Stomach smooth muscle (tissue), 2 donors: Measurements from ENCODE around the gene CDCA5.

Experiments used
- H3K27ac ChIP-seq: one replicate; pipeline ENCODE4 v1.7.0; 2013; ENCODE audit warnings: mild to moderate bottlenecking, low read length, inconsistent platforms
- H3K27me3 ChIP-seq, 2 donors: one replicate each; pipeline ENCODE4 v1.7.0; 2013; ENCODE audit warnings: low read length in 2 of 2; ENCODE audit not compliant: insufficient read depth in 2 of 2, control insufficient read depth in 1 of 2
- H3K36me3 ChIP-seq, 2 donors: one replicate each; pipeline ENCODE4 v1.7.0; 2013; ENCODE audit warnings: low read length in 2 of 2; ENCODE audit not compliant: control insufficient read depth in 2 of 2, insufficient read depth in 2 of 2
- H3K4me1 ChIP-seq: one replicate; pipeline ENCODE4 v1.7.0; 2013; ENCODE audit warnings: low read length; ENCODE audit not compliant: control insufficient read depth, insufficient read depth
- H3K4me3 ChIP-seq, 2 donors: one replicate each; pipeline ENCODE4 v1.7.0; 2013; ENCODE audit warnings: low read length in 2 of 2
- H3K9ac ChIP-seq, 2 donors: one replicate each; pipeline ENCODE4 v1.7.0; 2013; ENCODE audit warnings: low read length in 2 of 2, mild to moderate bottlenecking in 1 of 2
- H3K9me3 ChIP-seq, 2 donors: one replicate each; pipeline ENCODE4 v1.7.0; 2013; ENCODE audit warnings: low read length in 2 of 2; ENCODE audit not compliant: control insufficient read depth in 2 of 2
- donor health status: healthy.
- donor health status: Pancreatic carcinoma.

The CDCA5 gene

GRCh38 chr11:65102142-65103095 lies 18.6 kb upstream of the CDCA5 start:
- Histone ChIP-seq H3K9ac (no peak overlapping the region), H3K27ac (no peak overlapping the region), H3K27me3 (no peaks in the 10 kb centered on the region), H3K4me3 (no peak overlapping the region), H3K4me1 (peaks cover 3% of the 10 kb centered on the region), H3K9me3 (no peaks in the 10 kb centered on the region), H3K36me3 (peaks cover 5 to 9% of the 10 kb centered on the region in 2 donors)

GRCh38 chr11:65100674-65101350 lies 17.0 kb upstream of the CDCA5 start:
- Histone ChIP-seq H3K4me1 (peaks cover 9% of the 10 kb centered on the region), H3K9ac (no peak overlapping the region), H3K4me3 (no peak overlapping the region), H3K9me3 (no peaks in the 10 kb centered on the region), H3K36me3 (peaks cover 5 to 9% of the 10 kb centered on the region in 2 donors), H3K27me3 (no peaks in the 10 kb centered on the region), H3K27ac (no peak overlapping the region)

GRCh38 chr11:65096926-65097325 lies 13.1 kb upstream of the CDCA5 start:
- Histone ChIP-seq H3K4me1 (peaks cover 10% of the 10 kb centered on the region), H3K9me3 (no peaks in the 10 kb centered on the region), H3K36me3 (peaks cover 0 to 5% of the 10 kb centered on the region in 2 donors), H3K27me3 (no peaks in the 10 kb centered on the region), H3K27ac (peak overlapping the region; percentile 75), H3K9ac (peak overlapping the region; percentile 23 to 66), H3K4me3 (peak overlapping the region; percentile 75 to 85)

- no peaks in the 10 kb centered on the region for H3K9me3 ChIP-seq
- H3K4me3 ChIP-seq, result peak within 1 kb of the TSS; percentile 75 to 85
- H3K9ac ChIP-seq, result peak within 1 kb of the TSS; percentile 80 to 82
- H3K4me1 ChIP-seq, result peaks cover 10% of the 10 kb centered on the region
- peaks cover 0 to 5% of the 10 kb centered on the region in 2 donors for H3K36me3 ChIP-seq
- H3K27me3 ChIP-seq, result no peaks in the 10 kb centered on the region
- H3K27ac ChIP-seq, result peak within 1 kb of the TSS; percentile 75
Measured at GRCh38 chr11:65095974-65096806, 12.3 kb upstream of the CDCA5 start, which contains the start of gene VPS51. VPS51 (plus strand) TSS chr11:65096214; CDS start chr11:65096251, 37 bp downstream.

- Histone ChIP-seq H3K4me1 (peaks cover 10% of the 10 kb centered on the region), H3K27ac (peak overlapping the region; percentile 75), H3K36me3 (peaks cover 0 to 5% of the 10 kb centered on the region in 2 donors), H3K27me3 (no peaks in the 10 kb centered on the region), H3K9me3 (no peaks in the 10 kb centered on the region), H3K9ac (peak overlapping the region; percentile 80 to 82), H3K4me3 (peak overlapping the region; percentile 75 to 85)
Measured at GRCh38 chr11:65095427-65095826, 11.6 kb upstream of the CDCA5 start.

GRCh38 chr11:65090628-65091027 lies 6.8 kb upstream of the CDCA5 start:
- Histone ChIP-seq H3K4me3 (no peak overlapping the region), H3K9ac (no peak overlapping the region), H3K27me3 (no peaks in the 10 kb centered on the region), H3K36me3 (peaks cover 23 to 31% of the 10 kb centered on the region in 2 donors), H3K4me1 (peaks cover 2% of the 10 kb centered on the region), H3K9me3 (no peaks in the 10 kb centered on the region), H3K27ac (no peak overlapping the region)

- Histone ChIP-seq H3K36me3 (peaks cover 28 to 35% of the 10 kb centered on the region in 2 donors), H3K4me3 (no peak overlapping the region), H3K9me3 (no peaks in the 10 kb centered on the region), H3K27ac (no peak overlapping the region), H3K9ac (no peak overlapping the region), H3K4me1 (peaks cover 10% of the 10 kb centered on the region), H3K27me3 (no peaks in the 10 kb centered on the region)
Measured at GRCh38 chr11:65089621-65090020, 5.8 kb upstream of the CDCA5 start.

GRCh38 chr11:65087827-65088226 lies 4.0 kb upstream of the CDCA5 start:
- peaks cover 28 to 35% of the 10 kb centered on the region in 2 donors for H3K36me3 ChIP-seq
- H3K27ac ChIP-seq, result no peak overlapping the region
- no peak overlapping the region for H3K4me3 ChIP-seq
- no peaks in the 10 kb centered on the region for H3K27me3 ChIP-seq
- no peak overlapping the region for H3K9ac ChIP-seq
- H3K4me1 ChIP-seq, result peaks cover 21% of the 10 kb centered on the region
- no peaks in the 10 kb centered on the region for H3K9me3 ChIP-seq

- Histone ChIP-seq H3K9ac (no peak overlapping the region), H3K36me3 (peaks cover 28 to 35% of the 10 kb centered on the region in 2 donors), H3K27me3 (no peaks in the 10 kb centered on the region), H3K27ac (no peak overlapping the region), H3K9me3 (no peaks in the 10 kb centered on the region), H3K4me1 (peaks cover 21% of the 10 kb centered on the region), H3K4me3 (no peak overlapping the region)
Measured at GRCh38 chr11:65087216-65087615, 3.4 kb upstream of the CDCA5 start.

GRCh38 chr11:65086809-65087208 lies 3.0 kb upstream of the CDCA5 start:
- Histone ChIP-seq H3K4me3 (no peak overlapping the region), H3K36me3 (peaks cover 28 to 35% of the 10 kb centered on the region in 2 donors), H3K27me3 (no peaks in the 10 kb centered on the region), H3K9me3 (no peaks in the 10 kb centered on the region), H3K9ac (no peak overlapping the region), H3K27ac (no peak overlapping the region), H3K4me1 (peaks cover 21% of the 10 kb centered on the region)
